Measurements from ENCODE around the gene ZGPAT. TPM values are rescaled to one million over a fixed set of nuclear protein-coding genes. Genes with fewer than 3 reads are reported as not detected.

The ZGPAT gene
- total RNA-seq, 4 donors from 2014 or later: 34.4 to 44.7 (median 35.9) TPM

- intact Hi-C loops (cut with DNase I; ENCODE audit: low total_unique reads): no loop called here
- WGBS, 2 donors: 71 to 76% methylated on average over 26 of the region's 26 CpGs
- no peak for DNase-seq (ENCODE audit: low spot score in 2 of 2)
- TF ChIP-seq POLR2A (IDR thresholded peaks at IDR 0.05): no peak
- no peak for TF ChIP-seq CTCF (IDR thresholded peaks at IDR 0.05)
- no peak overlapping the region for H3K4me3 ChIP-seq (ENCODE audit: low read depth, poor library complexity, severe bottlenecking)
Observed at GRCh38 chr20:63750807-63751470, 43.1 kb downstream of the ZGPAT start.

DNA sequence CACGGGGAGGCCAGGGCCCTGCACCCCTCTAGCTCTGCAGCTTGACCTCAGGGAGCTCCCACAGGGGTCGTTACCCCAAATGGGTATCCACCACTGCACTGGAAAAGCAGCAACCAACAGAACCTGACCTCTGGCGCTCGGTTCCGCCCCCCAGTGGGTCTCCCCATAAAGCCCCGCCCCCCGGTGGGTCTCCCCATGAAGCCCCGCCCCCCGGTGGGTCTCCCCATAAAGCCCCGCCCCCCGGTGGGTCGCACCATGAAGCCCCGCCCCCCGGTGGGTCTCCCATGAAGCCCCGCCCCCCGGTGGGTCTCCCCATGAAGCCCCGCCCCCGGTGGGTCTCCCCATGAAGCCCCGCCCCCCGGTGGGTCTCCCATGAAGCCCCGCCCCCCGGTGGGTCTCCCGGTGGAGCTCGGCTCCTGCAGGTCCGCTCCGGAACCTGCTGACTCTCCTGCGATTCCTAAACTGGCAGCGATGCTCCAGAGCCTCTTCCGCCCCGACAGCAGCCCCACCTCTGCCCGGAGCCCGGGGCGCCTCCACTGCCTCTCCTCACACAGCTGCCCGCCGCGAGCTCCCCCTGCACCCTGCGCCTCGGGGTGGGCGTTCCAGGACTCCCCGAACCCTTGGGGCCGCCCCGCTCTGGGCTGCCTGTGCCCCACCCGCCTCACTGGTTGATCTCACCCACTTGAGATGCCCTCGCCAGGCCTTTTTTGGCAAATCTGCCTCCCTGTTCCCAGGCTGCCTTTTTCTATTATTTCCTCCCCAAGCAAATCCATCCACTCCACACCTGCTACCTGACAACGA is 43.8 kb downstream of the ZGPAT start:
- DNase-seq (ENCODE audit: low spot score in 2 of 2): no peak
- no peak overlapping the region for H3K4me3 ChIP-seq (ENCODE audit: low read depth, poor library complexity, severe bottlenecking)
- 49 to 58% methylated on average over 19 to 26 of the region's 45 CpGs for WGBS, 2 donors
- no peak for TF ChIP-seq CTCF (IDR thresholded peaks at IDR 0.05)
- TF ChIP-seq POLR2A (IDR thresholded peaks at IDR 0.05): no peak
- intact Hi-C loops (cut with DNase I; ENCODE audit: low total_unique reads): no loop called here

DNA sequence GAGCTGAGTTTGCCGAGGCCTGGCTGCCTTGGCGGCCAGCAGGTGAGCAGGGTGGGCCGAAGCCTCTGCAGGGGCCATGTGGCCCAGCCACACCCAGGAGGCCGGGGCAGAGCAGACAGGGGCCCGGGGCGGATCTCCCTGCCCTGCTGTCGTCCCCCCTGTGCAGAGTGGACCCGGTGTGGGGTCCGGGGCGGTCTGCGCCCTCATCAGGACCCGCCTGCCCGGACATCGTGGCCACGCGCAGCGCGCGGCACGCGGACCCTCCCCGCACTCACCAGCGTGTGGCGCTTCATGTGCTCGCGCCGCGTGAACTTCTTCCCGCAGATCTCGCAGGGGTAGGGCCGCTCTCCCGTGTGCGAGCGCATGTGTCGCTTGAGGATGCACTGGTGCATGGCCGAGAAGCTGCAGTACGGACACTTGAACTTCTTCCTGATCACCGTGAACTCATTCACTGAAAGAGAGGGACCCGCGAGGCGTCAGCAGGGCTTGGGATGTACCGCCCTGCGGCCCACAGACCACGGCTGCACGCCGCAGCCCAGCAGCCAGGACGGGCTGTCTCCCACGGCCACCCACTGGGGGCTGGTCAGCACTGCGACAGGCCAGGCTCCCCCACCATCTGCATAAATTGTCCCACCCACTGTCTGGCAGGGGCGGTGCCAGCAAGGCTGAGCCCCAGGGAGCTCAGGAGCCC is 44.7 kb downstream of the ZGPAT start:
- H3K4me3 ChIP-seq (ENCODE audit: low read depth, poor library complexity, severe bottlenecking): no peak overlapping the region
- no peak for DNase-seq (ENCODE audit: low spot score in 2 of 2)
- intact Hi-C loops (cut with DNase I; ENCODE audit: low total_unique reads): no loop called here
- WGBS, 2 donors: 93% methylated on average over 39 to 40 of the region's 50 CpGs
- TF ChIP-seq CTCF (IDR thresholded peaks at IDR 0.05) (no peak), POLR2A (IDR thresholded peaks at IDR 0.05) (no peak)

GRCh38 chr20:63753381-63753780 is 45.5 kb downstream of the ZGPAT start:
- intact Hi-C loops (cut with DNase I; ENCODE audit: low total_unique reads): no loop called here
- TF ChIP-seq CTCF (IDR thresholded peaks at IDR 0.05) (no peak), POLR2A (IDR thresholded peaks at IDR 0.05) (no peak)
- no peak for DNase-seq (ENCODE audit: low spot score in 2 of 2)
- WGBS, 2 donors: 90 to 96% methylated on average over 12 to 13 of the region's 13 CpGs
- H3K4me3 ChIP-seq (ENCODE audit: low read depth, poor library complexity, severe bottlenecking): no peak overlapping the region

DNA sequence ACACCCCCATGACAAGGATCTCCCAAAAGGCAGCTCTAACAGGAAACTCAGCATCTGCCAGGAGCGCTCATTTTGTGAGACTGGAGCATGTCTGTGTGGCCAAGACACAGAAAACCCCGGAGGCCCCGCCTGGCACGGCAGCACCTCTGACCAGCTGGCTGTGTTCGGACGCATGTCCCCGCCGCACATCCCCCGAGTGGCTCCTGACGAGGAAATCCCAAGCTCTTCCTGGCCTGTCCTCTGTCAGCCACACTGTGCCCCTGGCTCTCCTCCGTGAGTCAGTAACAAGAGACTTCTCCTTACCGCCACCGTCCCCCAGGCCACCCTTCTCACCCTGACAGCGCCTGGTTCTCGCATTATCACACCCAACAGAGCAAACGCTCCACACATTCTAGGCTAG is 46.2 kb downstream of the ZGPAT start:
- TF ChIP-seq POLR2A (IDR thresholded peaks at IDR 0.05): no peak
- no peak for TF ChIP-seq CTCF (IDR thresholded peaks at IDR 0.05)
- intact Hi-C loops (cut with DNase I; ENCODE audit: low total_unique reads): no loop called here
- 80 to 82% methylated on average over 16 of the region's 16 CpGs for WGBS, 2 donors
- H3K4me3 ChIP-seq (ENCODE audit: low read depth, poor library complexity, severe bottlenecking): no peak overlapping the region
- no peak for DNase-seq (ENCODE audit: low spot score in 2 of 2)
